ENCODE results near the gene IPO13.

Gene IPO13

DNA sequence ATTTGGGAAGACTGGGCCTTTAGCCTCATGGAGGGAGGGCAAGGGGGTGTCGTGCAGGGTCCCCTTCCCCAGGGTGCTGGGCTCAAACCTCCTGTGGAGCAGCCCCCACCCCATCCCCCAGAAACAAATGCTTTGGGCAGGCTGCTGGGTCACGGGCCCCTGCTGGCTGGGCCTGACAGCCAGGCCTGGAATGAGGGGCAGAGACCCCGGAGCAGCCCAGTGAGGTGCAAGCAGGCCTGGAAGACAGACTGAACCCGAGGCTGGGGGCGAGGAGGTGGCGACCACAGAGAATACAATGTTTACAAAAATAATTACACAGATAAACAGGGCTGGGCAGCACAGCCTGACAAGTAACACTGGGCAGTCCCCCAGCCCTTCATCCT lies 50.0 kb downstream of the IPO13 start:
- H3K4me1 ChIP-seq (ENCODE audit: insufficient read depth, low read length), result peaks cover 5% of the 10 kb centered on the region; the same call in 1 of the 2 replicates
- peaks cover 22% of the 10 kb centered on the region; the same call in 1 of the 2 replicates for H3K36me3 ChIP-seq (ENCODE audit: insufficient read depth, low read depth, low read length)
- no peak overlapping the region for H3K27ac ChIP-seq (ENCODE audit: low read length)
- no peak overlapping the region for H3K4me3 ChIP-seq (ENCODE audit: low read length)
- H3K9ac ChIP-seq (ENCODE audit: low read depth, low read length), result no peak overlapping the region
- H3K9me3 ChIP-seq (ENCODE audit: insufficient read depth, low read depth, low read length), result no peaks in the 10 kb centered on the region
- H3K27me3 ChIP-seq (ENCODE audit: insufficient read depth, low read length), result peaks cover 6% of the 10 kb centered on the region; the same call in 1 of the 2 replicates

DNA sequence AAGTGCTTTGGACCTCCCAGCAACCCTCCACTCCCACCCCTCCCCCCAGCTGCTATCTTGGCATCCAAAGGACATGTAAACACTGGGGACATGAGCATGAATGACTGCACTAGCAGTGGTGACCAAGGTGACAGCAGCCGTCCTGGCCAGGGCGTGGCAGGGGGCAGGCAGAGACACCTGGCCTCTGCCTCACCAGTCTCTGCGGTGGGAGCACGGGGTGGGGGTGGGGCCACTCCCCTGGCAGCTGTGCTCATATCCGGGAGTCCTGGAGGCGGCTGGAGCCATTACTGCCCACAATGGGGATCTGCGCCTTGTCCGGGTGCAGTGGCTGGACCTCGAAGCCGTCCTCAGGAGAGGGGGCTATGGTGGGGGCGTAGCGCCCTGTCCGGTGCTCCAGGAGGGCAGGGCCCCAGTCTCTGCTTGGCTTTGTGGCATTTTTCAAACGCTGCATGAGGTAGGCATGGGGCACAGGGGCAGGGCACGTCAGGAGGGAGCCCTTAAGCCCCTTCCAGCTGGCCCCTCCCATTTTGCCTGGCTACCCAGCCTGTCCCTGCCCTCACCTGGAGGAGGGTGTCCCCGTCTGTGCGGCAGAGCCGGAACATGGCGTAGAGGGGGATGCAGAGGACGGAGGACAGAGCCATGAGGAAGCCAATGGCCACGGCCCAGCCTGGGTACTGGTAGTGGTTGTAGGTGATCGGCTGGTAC lies 50.7 kb downstream of the IPO13 start:
- peaks cover 3% of the 10 kb centered on the region; the same call in 1 of the 2 replicates for H3K4me1 ChIP-seq (ENCODE audit: insufficient read depth, low read length)
- H3K27ac ChIP-seq (ENCODE audit: low read length), result no peak overlapping the region
- no peak overlapping the region for H3K9ac ChIP-seq (ENCODE audit: low read depth, low read length)

GRCh38 chr1:43998000-43998378 lies 51.2 kb downstream of the IPO13 start:
- H3K9ac ChIP-seq (ENCODE audit: low read depth, low read length), result no peak overlapping the region

More for the DNA sequence above, 50.7 kb downstream of the IPO13 start:
- no peak overlapping the region for H3K4me3 ChIP-seq (ENCODE audit: low read length)
- no peaks in the 10 kb centered on the region for H3K9me3 ChIP-seq (ENCODE audit: insufficient read depth, low read depth, low read length)
- H3K27me3 ChIP-seq (ENCODE audit: insufficient read depth, low read length), result peaks cover 6% of the 10 kb centered on the region; the same call in 1 of the 2 replicates
- peaks cover 27% of the 10 kb centered on the region; the same call in 1 of the 2 replicates for H3K36me3 ChIP-seq (ENCODE audit: insufficient read depth, low read depth, low read length)

GRCh38 chr1:43999455-43999854 lies 52.7 kb downstream of the IPO13 start:
- H3K27me3 ChIP-seq (ENCODE audit: insufficient read depth, low read length), result no peaks in the 10 kb centered on the region
- no peak overlapping the region for H3K27ac ChIP-seq (ENCODE audit: low read length)
- no peak overlapping the region for H3K4me3 ChIP-seq (ENCODE audit: low read length)
- H3K9ac ChIP-seq (ENCODE audit: low read depth, low read length), result no peak overlapping the region
- no peaks in the 10 kb centered on the region for H3K4me1 ChIP-seq (ENCODE audit: insufficient read depth, low read length)
- H3K9me3 ChIP-seq (ENCODE audit: insufficient read depth, low read depth, low read length), result no peaks in the 10 kb centered on the region
- H3K36me3 ChIP-seq (ENCODE audit: insufficient read depth, low read depth, low read length), result peaks cover 28% of the 10 kb centered on the region; the same call in 1 of the 2 replicates

More at GRCh38 chr1:43998000-43998378, 51.2 kb downstream of the IPO13 start:
- no peaks in the 10 kb centered on the region for H3K4me1 ChIP-seq (ENCODE audit: insufficient read depth, low read length)
- H3K27me3 ChIP-seq (ENCODE audit: insufficient read depth, low read length), result peaks cover 1% of the 10 kb centered on the region; the same call in 1 of the 2 replicates
- peaks cover 28% of the 10 kb centered on the region; the same call in 1 of the 2 replicates for H3K36me3 ChIP-seq (ENCODE audit: insufficient read depth, low read depth, low read length)
- H3K9me3 ChIP-seq (ENCODE audit: insufficient read depth, low read depth, low read length), result no peaks in the 10 kb centered on the region
- H3K4me3 ChIP-seq (ENCODE audit: low read length), result no peak overlapping the region
- H3K27ac ChIP-seq (ENCODE audit: low read length), result no peak overlapping the region

- Histone ChIP-seq H3K27me3 (ENCODE audit: insufficient read depth, low read length) (no peaks in the 10 kb centered on the region), H3K4me3 (ENCODE audit: low read length) (no peak overlapping the region), H3K9ac (ENCODE audit: low read depth, low read length) (no peak overlapping the region), H3K4me1 (ENCODE audit: insufficient read depth, low read length) (no peaks in the 10 kb centered on the region), H3K36me3 (ENCODE audit: insufficient read depth, low read depth, low read length) (peaks cover 28% of the 10 kb centered on the region; the same call in 1 of the 2 replicates), H3K9me3 (ENCODE audit: insufficient read depth, low read depth, low read length) (no peaks in the 10 kb centered on the region), H3K27ac (ENCODE audit: low read length) (no peak overlapping the region)
These were observed 53.4 kb downstream of the IPO13 start for GRCh38 chr1:44000122-44000665.

DNA sequence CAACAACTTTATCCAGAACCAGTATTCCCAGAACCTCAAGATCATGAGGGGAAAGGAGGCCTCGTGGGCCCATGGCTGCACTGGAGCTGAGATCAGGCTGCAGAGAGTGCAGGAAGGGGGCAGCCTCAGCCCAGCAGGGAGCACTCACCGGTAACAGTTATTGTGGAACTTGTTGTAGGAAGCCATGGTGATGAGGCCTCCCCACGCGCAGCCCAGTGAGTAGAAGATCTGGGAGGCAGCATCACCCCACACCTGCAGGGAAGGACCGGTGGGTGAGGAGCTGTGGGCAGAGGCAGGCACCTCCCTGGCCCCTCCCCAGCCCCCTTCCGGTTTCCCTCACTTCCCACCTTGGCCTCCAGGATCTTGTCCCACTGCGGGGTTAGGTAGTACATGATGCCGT lies 55.4 kb downstream of the IPO13 start:
- Histone ChIP-seq H3K4me1 (ENCODE audit: insufficient read depth, low read length) (no peaks in the 10 kb centered on the region), H3K27ac (ENCODE audit: low read length) (no peak overlapping the region), H3K27me3 (ENCODE audit: insufficient read depth, low read length) (no peaks in the 10 kb centered on the region), H3K9me3 (ENCODE audit: insufficient read depth, low read depth, low read length) (no peaks in the 10 kb centered on the region), H3K9ac (ENCODE audit: low read depth, low read length) (no peak overlapping the region), H3K36me3 (ENCODE audit: insufficient read depth, low read depth, low read length) (peaks cover 28% of the 10 kb centered on the region; the same call in 1 of the 2 replicates), H3K4me3 (ENCODE audit: low read length) (no peak overlapping the region)

GRCh38 chr1:44002606-44003157 lies 55.9 kb downstream of the IPO13 start:
- Histone ChIP-seq H3K27me3 (ENCODE audit: insufficient read depth, low read length) (no peaks in the 10 kb centered on the region), H3K9ac (ENCODE audit: low read depth, low read length) (no peak overlapping the region), H3K4me3 (ENCODE audit: low read length) (no peak overlapping the region), H3K4me1 (ENCODE audit: insufficient read depth, low read length) (no peaks in the 10 kb centered on the region), H3K36me3 (ENCODE audit: insufficient read depth, low read depth, low read length) (peaks cover 28% of the 10 kb centered on the region; the same call in 1 of the 2 replicates), H3K9me3 (ENCODE audit: insufficient read depth, low read depth, low read length) (no peaks in the 10 kb centered on the region), H3K27ac (ENCODE audit: low read length) (no peak overlapping the region)

DNA sequence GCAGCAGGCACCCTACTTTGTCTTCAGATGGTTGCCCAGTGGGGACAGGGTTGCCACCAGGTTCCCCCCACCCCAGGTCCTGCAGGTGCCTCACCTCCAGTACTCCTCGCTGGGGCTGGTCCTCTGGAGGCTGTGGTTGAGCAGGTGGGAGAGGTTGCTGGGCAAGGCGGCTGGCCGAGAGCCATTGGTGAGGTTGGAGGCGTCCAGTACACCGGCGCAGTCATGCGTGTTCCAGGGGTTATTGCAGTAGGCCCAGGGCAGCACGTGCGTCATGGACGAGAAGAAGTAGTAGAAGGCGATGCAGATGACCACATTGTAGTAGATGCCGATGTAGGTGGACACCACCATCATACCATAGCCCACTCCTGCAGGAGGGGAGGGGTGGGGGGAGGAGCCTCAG lies 61.5 kb downstream of the IPO13 start:
- H3K4me1 ChIP-seq (ENCODE audit: insufficient read depth, low read length), result peaks cover 6% of the 10 kb centered on the region
- H3K9ac ChIP-seq (ENCODE audit: low read depth, low read length), result no peak overlapping the region
- no peaks in the 10 kb centered on the region for H3K9me3 ChIP-seq (ENCODE audit: insufficient read depth, low read depth, low read length)
- no peak overlapping the region for H3K4me3 ChIP-seq (ENCODE audit: low read length)
- peaks cover 6% of the 10 kb centered on the region; the same call in 1 of the 2 replicates for H3K36me3 ChIP-seq (ENCODE audit: insufficient read depth, low read depth, low read length)
- no peaks in the 10 kb centered on the region for H3K27me3 ChIP-seq (ENCODE audit: insufficient read depth, low read length)
- H3K27ac ChIP-seq (ENCODE audit: low read length), result no peak overlapping the region

- Histone ChIP-seq H3K36me3 (ENCODE audit: insufficient read depth, low read depth, low read length) (peaks cover 6% of the 10 kb centered on the region; the same call in 1 of the 2 replicates), H3K27ac (ENCODE audit: low read length) (no peak overlapping the region), H3K4me1 (ENCODE audit: insufficient read depth, low read length) (peaks cover 6% of the 10 kb centered on the region), H3K9me3 (ENCODE audit: insufficient read depth, low read depth, low read length) (no peaks in the 10 kb centered on the region), H3K27me3 (ENCODE audit: insufficient read depth, low read length) (no peaks in the 10 kb centered on the region), H3K9ac (ENCODE audit: low read depth, low read length) (no peak overlapping the region; the same call in 1 of the 2 replicates), H3K4me3 (ENCODE audit: low read length) (no peak overlapping the region)
These were observed 64.3 kb downstream of the IPO13 start for GRCh38 chr1:44010935-44011471.

DNA sequence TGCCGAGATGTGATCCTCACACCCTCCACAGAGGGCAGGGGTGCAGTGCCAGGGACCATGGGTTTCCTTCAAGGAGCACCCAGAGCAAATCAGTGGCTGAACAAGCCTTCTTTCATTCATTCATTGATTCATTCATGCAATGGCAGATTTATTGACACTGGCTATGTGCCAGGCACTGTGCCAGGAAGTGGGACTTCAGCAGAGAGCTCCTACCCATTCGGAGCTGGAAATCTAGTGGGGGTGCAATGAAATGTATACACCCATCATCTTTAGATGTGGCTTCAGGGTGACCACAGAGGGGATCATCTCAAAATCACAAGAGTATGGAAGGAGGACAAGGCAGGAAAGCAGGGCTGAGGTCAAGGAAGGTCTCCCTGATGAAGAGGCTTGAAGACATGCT lies 65.7 kb downstream of the IPO13 start:
- peaks cover 6% of the 10 kb centered on the region for H3K4me1 ChIP-seq (ENCODE audit: insufficient read depth, low read length)
- H3K27ac ChIP-seq (ENCODE audit: low read length), result no peak overlapping the region

GRCh38 chr1:44012941-44013609 lies 66.3 kb downstream of the IPO13 start:
- peaks cover 6% of the 10 kb centered on the region; the same call in 1 of the 2 replicates for H3K36me3 ChIP-seq (ENCODE audit: insufficient read depth, low read depth, low read length)
- H3K4me1 ChIP-seq (ENCODE audit: insufficient read depth, low read length), result peaks cover 6% of the 10 kb centered on the region
- no peaks in the 10 kb centered on the region for H3K9me3 ChIP-seq (ENCODE audit: insufficient read depth, low read depth, low read length)
- H3K27ac ChIP-seq (ENCODE audit: low read length), result no peak overlapping the region
- H3K4me3 ChIP-seq (ENCODE audit: low read length), result no peak overlapping the region
- H3K9ac ChIP-seq (ENCODE audit: low read depth, low read length), result no peak overlapping the region
- H3K27me3 ChIP-seq (ENCODE audit: insufficient read depth, low read length), result no peaks in the 10 kb centered on the region

More for the DNA sequence above, 65.7 kb downstream of the IPO13 start:
- no peak overlapping the region for H3K4me3 ChIP-seq (ENCODE audit: low read length)
- peaks cover 6% of the 10 kb centered on the region; the same call in 1 of the 2 replicates for H3K36me3 ChIP-seq (ENCODE audit: insufficient read depth, low read depth, low read length)
- H3K9me3 ChIP-seq (ENCODE audit: insufficient read depth, low read depth, low read length), result no peaks in the 10 kb centered on the region
- no peak overlapping the region; the same call in 1 of the 2 replicates for H3K9ac ChIP-seq (ENCODE audit: low read depth, low read length)
- no peaks in the 10 kb centered on the region for H3K27me3 ChIP-seq (ENCODE audit: insufficient read depth, low read length)

Measured in iPS-20b (cell line).